Activated T-helper 9 cell treated with anti-CD3 and anti-CD28 coated beads, Interleukin-2, amount 50 U/mL, for 16 hours (primary cell): Measurements from ENCODE around the gene OR2T10.
"Not testable (repeated sequence)": the region's sequence is repeated elsewhere in the genome, so short reads cannot be mapped to it uniquely, and the experiment has no call there.

Source experiments
- DNase-seq: peaks from one replicate; pipeline ENCODE4 v3.0.0-alpha.2; 2020; ENCODE audit warnings: low read depth

Gene OR2T10

DNA sequence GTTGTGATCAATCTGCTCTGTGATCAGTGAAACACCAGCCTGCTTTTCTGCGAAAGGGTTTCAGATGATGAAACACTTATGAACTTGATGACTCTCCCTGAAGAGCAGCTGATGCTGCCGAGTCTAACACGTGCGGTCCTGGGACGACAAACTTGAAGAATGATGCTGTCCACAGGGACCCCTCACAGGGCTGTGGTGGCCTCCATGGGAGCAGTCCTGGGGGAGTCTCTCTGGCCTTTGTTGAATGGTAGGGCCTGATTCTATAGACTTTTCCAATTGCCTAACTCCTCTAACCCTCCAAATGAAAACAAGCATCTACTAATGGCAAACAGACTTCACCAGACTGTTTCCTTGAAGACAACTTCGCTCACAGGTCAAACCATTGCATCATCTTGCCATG is at the start of gene OR2T10:
TSS of gene OR2T10 (minus strand) at position 112 of the 400 bp plus-strand sequence. CDS start 3,932 bp downstream, outside the sequence.
- no peak for DNase-seq

DNA sequence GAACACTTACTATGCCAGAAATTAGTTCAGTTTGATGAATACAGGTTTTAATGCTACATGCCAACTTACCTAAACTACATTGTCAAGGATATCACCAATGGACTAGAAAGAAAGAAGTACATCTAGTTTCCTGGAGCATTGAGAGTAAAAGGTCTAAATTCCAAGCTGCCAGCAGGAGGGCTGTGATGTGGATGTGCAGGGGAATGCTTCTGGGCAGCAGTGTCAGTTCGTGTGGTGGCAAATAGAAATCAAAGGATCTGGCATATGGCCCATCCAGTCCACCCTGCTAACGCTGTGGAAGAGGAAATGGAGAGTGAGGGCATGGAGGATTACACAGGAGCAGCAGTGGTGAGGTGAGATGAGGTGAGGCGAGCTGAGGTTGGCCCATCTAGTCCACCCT is 47.7 kb upstream of the OR2T10 start, which contains the start of gene OR2T35:
TSS of gene OR2T35 (minus strand) at position 101 of the 400 bp plus-strand sequence. CDS start 6,020 bp downstream, outside the sequence.
- DNase-seq: not testable (repeated sequence)

DNA sequence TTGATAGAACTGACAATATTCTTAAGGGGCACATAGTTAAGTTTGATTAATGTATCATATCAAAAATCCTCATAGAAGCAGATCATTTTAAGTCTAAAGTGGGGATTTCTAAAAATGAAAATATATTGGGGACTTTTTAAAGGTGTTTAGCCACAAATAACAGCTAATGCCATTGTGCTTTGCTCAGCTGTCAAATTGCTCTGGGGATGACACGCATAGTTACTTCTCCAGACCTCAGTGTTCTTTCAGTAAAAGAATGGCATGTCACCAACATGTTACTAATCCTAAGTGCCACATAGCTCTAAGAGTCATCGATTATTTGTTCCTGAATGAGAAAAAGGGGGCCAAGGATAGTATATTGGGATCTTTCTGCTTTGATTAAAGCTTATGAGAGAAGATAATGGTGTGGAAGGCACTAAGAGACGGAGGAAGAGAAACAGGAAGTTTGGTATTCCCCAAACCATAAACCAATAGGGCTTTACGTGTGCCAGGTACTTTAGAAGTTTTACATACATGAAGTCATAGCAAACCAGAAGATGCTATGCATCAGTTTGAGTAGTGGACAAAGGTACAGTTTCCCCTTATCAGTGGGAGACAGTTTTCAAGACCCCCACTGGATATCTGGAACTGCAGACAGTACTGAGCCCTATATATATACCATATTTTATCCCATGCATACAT is 45.6 kb upstream of the OR2T10 start:
- not testable (repeated sequence) for DNase-seq

- DNase-seq: not testable (repeated sequence)
These were observed 44.1 kb upstream of the OR2T10 start for GRCh38 chr1:248641583-248641982.

DNA sequence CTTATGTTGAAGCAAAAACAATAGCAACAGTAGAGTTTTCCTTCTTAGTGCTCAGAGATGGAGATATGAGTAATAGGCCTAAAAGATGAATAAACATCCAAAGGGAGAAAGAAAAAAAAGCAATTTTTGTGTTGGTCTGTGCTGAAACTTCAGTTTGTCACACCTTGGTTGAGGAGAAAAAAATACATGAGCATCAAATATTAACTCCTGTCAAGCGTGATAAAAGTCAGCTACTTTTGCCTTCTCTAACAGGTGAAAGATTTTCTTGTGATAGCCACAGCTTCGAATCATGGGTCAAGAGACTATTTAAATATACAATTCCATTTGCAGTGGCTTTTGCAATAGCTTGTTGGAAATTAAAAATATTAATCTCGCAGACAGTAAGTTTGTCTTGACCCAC is 43.4 kb upstream of the OR2T10 start:
- DNase-seq: not testable (repeated sequence)

GRCh38 chr1:248639652-248640051 is 42.2 kb upstream of the OR2T10 start:
- DNase-seq: not testable (repeated sequence)

- not testable (repeated sequence) for DNase-seq
These were observed 39.1 kb upstream of the OR2T10 start for GRCh38 chr1:248636612-248637011.

DNA sequence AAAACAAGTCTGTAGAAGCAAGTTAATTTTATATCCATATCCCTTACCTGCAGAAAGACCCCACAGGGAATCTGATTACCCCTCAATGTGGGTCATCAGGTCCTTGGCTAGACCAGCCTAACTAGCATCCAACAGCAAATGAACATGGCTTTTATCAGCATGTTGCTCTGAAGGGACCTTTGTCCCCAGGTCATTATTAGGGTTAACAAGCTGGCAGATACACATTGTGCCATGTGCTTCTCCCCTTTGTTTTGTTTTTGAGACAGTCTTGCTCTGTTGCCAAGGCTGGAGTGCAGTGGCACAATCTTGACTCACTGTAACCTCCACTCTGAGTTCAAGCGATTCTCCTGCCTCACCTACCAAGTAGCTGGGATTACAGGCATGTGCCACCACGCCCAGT is 37.5 kb upstream of the OR2T10 start, which contains the start of gene OR2T11:
TSS of gene OR2T11 (minus strand) at position 101 of the 400 bp plus-strand sequence. CDS start 7,963 bp downstream, outside the sequence.
- DNase-seq: not testable (repeated sequence)

- no peak for DNase-seq
These were observed 34.0 kb upstream of the OR2T10 start for GRCh38 chr1:248631354-248632008.

DNA sequence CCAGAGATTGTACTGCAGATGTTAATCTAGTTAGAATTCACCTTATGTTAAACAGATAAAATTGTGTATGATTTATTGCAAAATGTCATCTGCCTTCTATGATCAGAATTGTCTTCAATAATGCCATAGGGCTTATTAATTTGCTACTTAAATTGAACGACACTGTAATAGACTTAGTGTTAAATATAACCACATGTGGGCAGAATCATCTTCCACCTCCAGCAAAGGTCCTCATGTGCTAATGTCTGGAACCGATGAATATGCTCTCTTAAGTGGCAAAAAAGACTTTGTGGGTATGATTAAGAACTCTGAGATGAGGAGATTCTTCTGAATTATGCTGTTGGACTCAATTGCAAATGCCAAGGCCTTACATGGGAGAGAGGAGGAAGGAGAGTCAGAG is 33.1 kb upstream of the OR2T10 start:
- DNase-seq: no peak

- no peak for DNase-seq
These were observed 30.7 kb upstream of the OR2T10 start for GRCh38 chr1:248627971-248628844.

DNA sequence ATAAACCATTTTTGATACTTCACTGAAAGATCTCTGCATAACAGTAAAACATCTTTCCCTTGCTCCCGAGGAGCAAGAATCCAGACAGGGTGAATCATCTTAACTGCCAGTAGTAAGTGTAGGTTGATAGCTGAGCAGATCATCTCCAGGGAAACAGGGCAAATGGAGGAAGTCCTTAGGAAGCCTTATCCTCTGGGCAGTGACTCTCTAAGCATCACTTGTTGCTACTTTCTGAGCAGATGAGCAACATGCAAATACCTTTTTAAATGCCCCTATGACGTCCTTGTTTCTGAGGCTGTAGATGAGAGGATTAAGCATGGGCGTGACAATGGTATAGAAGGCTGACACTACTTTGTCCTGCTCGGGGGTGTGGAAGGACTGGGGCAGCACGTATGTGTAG is 28.5 kb upstream of the OR2T10 start:
- no peak for DNase-seq

DNA sequence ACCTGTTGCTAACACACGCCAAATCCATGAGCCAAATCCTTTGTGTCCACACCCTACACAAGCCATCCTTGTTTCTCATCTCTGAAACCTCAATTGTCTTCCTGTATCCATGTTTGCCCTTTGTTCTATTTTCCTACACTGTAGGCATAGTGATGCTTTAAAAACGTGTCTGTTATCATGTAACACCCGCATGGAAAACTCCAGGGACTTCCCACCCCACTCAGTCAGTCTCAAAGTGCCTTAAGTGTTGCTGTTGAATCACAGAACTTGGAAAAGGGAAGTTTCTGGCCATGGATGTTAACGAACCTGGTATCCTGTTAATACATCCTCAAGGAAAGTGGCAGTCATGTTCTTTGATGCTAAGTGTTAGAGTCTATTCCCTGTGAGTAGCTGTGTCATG is 27.7 kb upstream of the OR2T10 start:
- no peak for DNase-seq

- DNase-seq: no peak
These were observed 25.1 kb upstream of the OR2T10 start for GRCh38 chr1:248622570-248623001.

DNA sequence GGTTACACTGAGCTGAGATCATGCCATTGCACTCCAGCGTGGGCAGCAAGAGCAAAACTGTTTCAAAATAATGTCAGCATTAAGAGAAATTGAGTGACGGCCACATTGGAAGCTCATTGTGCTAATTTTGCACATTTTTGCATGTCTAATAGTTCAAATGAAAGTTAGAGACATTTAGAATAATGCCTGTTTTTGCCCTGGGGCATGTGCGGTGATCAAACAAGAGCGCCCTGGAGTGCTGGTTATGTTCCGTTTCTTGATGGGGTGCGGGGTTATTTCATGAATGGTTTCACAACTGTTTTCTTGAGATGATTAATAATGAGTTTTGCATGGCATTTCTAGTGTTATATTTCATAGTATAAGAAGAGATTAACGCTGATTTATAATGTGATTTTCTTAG is 24.3 kb upstream of the OR2T10 start:
- DNase-seq: no peak

- DNase-seq: peak; percentile 13
These were observed 21.4 kb upstream of the OR2T10 start for GRCh38 chr1:248618878-248619277.

DNA sequence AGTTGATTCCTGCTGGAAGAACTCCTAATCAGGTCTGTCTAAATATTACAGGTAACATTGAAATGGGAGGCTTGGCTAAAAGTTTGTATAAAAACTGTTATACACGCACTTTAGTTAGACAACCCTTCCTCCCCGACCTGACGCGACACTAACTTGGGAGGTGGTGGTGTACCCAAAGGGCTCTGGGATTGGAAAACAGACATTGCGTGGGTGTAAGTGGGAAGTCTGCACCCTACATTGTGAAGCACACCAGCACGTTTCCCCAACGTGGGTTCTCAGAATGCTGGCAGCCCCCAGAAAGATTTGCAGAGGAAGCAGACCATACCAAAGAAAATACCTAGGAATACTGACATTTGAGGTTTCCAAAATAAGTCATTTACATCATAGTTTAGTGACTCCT is 20.6 kb upstream of the OR2T10 start:
- no peak for DNase-seq

DNA sequence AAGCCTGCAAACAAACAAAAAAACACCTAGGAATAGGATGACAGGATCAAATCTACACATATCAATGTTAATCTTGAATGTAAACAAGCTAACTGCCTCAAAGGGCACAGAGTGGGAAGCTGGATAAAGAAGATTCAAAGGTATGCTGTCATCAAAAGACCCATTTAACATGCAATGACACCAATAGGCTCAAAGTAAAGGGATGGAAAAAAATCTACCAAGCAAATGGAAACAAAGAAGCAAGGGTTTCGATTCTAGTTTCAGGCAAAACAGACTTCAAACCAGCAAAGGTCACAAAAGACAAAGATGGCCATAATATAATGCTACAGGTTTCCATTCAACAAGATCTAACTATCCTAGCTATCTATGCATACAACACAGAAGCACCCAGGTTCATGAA is 16.2 kb upstream of the OR2T10 start:
- no peak for DNase-seq

GRCh38 chr1:248611883-248612414 is 14.4 kb upstream of the OR2T10 start:
- no peak for DNase-seq

- no peak for DNase-seq
These were observed 12.8 kb upstream of the OR2T10 start for GRCh38 chr1:248610301-248610700.

- no peak for DNase-seq
These were observed 1.9 kb upstream of the OR2T10 start for GRCh38 chr1:248599396-248599795.

DNA sequence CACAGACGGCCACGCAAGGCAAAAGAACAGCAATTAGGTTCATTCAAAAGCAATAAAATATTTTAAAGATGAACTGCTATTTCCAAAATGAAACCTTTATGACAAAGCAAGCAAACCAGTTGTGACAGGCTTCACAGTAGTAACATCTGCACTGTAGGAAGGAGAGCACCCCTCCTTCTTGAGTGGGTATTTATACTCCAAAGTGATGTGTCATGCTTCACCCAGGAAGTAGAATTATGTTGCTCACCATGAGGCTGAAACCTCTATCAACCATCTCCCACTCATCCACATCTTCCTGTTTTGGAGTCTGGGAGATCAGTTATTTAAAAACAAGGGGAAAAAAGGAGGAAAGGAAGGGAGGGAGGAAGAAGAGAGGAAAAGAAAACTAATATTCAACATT is 885 bp downstream of the OR2T10 start:
- DNase-seq: no peak
